Measurements from ENCODE around the gene PIP4K2B.

DNA sequence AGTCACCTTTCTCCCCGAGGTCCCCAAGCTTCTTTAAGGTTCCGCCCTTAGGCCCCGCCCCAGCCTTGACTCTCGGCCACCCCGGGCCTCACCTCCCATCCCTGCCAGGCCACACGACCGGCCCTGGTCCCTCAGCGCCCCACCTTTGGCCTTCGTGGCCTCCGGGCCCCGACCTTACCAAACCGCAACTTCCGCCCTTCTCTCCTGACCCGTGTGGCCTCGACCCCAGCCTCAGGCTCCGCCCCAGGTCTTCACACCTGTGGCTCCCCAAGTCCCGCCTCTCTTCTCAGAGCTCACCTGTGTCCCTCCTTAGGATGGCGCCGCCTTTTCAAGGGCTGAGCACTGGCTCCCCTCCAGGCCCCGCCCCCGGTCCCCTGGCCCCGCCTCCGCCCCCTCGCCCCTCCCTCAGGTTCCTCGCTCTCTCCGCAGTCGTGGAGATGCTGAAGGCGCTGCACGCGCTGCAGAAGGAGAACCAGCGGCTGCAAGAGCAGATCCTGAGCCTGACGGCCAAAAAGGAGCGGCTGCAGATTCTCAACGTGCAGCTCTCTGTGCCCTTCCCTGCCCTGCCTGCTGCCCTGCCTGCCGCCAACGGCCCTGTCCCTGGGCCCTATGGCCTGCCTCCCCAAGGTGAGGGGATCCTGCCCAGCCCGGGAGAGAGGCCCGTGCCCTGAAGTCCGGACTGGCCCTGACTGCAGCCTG, 79.3 kb downstream of the PIP4K2B start:
- TF ChIP-seq CTCF (conservative IDR thresholded peaks at IDR 0.05) = no peak
- no peak for TF ChIP-seq EZH2 (IDR thresholded peaks at IDR 0.05; ENCODE audit: low read depth)
